Activated CD4-positive, alpha-beta memory T cell treated with anti-CD3 and anti-CD28 coated beads for 36 hours (primary cell): ENCODE measurements around the gene COL6A2. TPM values are rescaled to one million over a fixed set of nuclear protein-coding genes. Genes with fewer than 3 reads are reported as not detected.
A peak's percentile ranks its signal among the peaks of the same experiment; 100 is the strongest.

Experiments used
- CTCF ChIA-PET: fragments of 350-600 bp; sonication (Branson Sonifier 250); formaldehyde crosslinking; loops from one replicate; lab custom pipeline; 2021; ENCODE audit warnings: antibody characterized with exemption, inconsistent platforms; lab: Charles Lee
- POLR2A ChIA-PET: fragments of 350-600 bp; sonication (Branson Sonifier 250); formaldehyde crosslinking; loops from one replicate; lab custom pipeline; 2021; ENCODE audit warnings: antibody characterized with exemption; lab: Charles Lee
- DNase-seq: peaks from one replicate; pipeline ENCODE4 v3.0.0-alpha.2; 2020
- H3K27ac Mint-ChIP-seq: one replicate; pipeline ENCODE4 v1.8.0; 2021; ENCODE audit warnings: mixed read lengths
- H3K27me3 Mint-ChIP-seq: one replicate; pipeline ENCODE4 v1.8.0; 2021; ENCODE audit warnings: mixed read lengths
- H3K36me3 Mint-ChIP-seq: one replicate; pipeline ENCODE4 v1.8.0; 2021; ENCODE audit warnings: mixed read lengths
- H3K4me1 Mint-ChIP-seq: one replicate; pipeline ENCODE4 v1.8.0; 2021; ENCODE audit warnings: low read depth, mixed read lengths
- H3K4me3 Mint-ChIP-seq: one replicate; pipeline ENCODE4 v1.8.0; 2021; ENCODE audit warnings: mild to moderate bottlenecking, mixed read lengths
- H3K9me3 Mint-ChIP-seq: one replicate; pipeline ENCODE4 v1.8.0; 2021; ENCODE audit warnings: mixed read lengths
- intact Hi-C: fragments of 100-400 bp; cut with micrococcal nuclease; formaldehyde crosslinking; loops from one replicate; pipeline ENCODE4 v1.15.1; 2023
- total RNA-seq, 2 experiments: library from RNA; stranded (reverse); gene quantifications; one replicate each; pipeline ENCODE4 v1.2.3, GENCODE V29; 2021

Gene COL6A2
- total RNA-seq, 2 experiments from 2014 or later, result 4.3 to 4.8 TPM

- peaks cover 1% of the 10 kb centered on the region for H3K27me3 Mint-ChIP-seq
- CTCF ChIA-PET, result no interaction called here
- peaks cover 16% of the 10 kb centered on the region for H3K9me3 Mint-ChIP-seq
- peak; percentile 2 for DNase-seq
- no peak overlapping the region for H3K4me3 Mint-ChIP-seq
- no peaks in the 10 kb centered on the region for H3K4me1 Mint-ChIP-seq
- peaks cover 4% of the 10 kb centered on the region for H3K36me3 Mint-ChIP-seq
- no peak overlapping the region for H3K27ac Mint-ChIP-seq
- POLR2A ChIA-PET, result no interaction called here
- intact Hi-C loops, result no loop called here
These were observed 11.7 kb downstream of the COL6A2 start for GRCh38 chr21:46109313-46110221.

- Mint-ChIP-seq H3K36me3 (peaks cover 4% of the 10 kb centered on the region), H3K4me1 (no peaks in the 10 kb centered on the region), H3K27ac (no peak overlapping the region), H3K27me3 (peaks cover 1% of the 10 kb centered on the region), H3K9me3 (peaks cover 16% of the 10 kb centered on the region), H3K4me3 (no peak overlapping the region)
- peak; percentile 4 for DNase-seq
- ChIA-PET CTCF (no interaction called here), POLR2A (no interaction called here)
- intact Hi-C loops, result no loop called here
These were observed 12.7 kb downstream of the COL6A2 start for GRCh38 chr21:46110499-46111192.

- intact Hi-C loops, result no loop called here
- POLR2A ChIA-PET, result no interaction called here
- Mint-ChIP-seq H3K4me3 (no peak overlapping the region), H3K36me3 (peaks cover 4% of the 10 kb centered on the region), H3K27me3 (peaks cover 1% of the 10 kb centered on the region), H3K4me1 (no peaks in the 10 kb centered on the region), H3K9me3 (peaks cover 16% of the 10 kb centered on the region), H3K27ac (no peak overlapping the region)
- DNase-seq, result no peak
- CTCF ChIA-PET, result no interaction called here
These were observed 13.3 kb downstream of the COL6A2 start for GRCh38 chr21:46111193-46111571.

GRCh38 chr21:46111857-46112724 lies 14.2 kb downstream of the COL6A2 start:
- no peak overlapping the region for H3K4me3 Mint-ChIP-seq
- no peaks in the 10 kb centered on the region for H3K4me1 Mint-ChIP-seq
- intact Hi-C loops, result no loop called here
- POLR2A ChIA-PET, result no interaction called here
- H3K36me3 Mint-ChIP-seq, result peaks cover 4% of the 10 kb centered on the region
- H3K27me3 Mint-ChIP-seq, result no peaks in the 10 kb centered on the region
- H3K27ac Mint-ChIP-seq, result no peak overlapping the region
- CTCF ChIA-PET, result no interaction called here
- peak; percentile 5 for DNase-seq
- peaks cover 15% of the 10 kb centered on the region for H3K9me3 Mint-ChIP-seq

GRCh38 chr21:46112725-46113215 lies 14.9 kb downstream of the COL6A2 start:
- CTCF ChIA-PET, result no interaction called here
- POLR2A ChIA-PET, result no interaction called here
- intact Hi-C loops, result no loop called here
- Mint-ChIP-seq H3K27ac (no peak overlapping the region), H3K9me3 (peaks cover 9% of the 10 kb centered on the region), H3K36me3 (no peaks in the 10 kb centered on the region), H3K4me3 (no peak overlapping the region), H3K4me1 (no peaks in the 10 kb centered on the region), H3K27me3 (no peaks in the 10 kb centered on the region)
- peak; percentile 1 for DNase-seq

GRCh38 chr21:46113497-46114176 lies 15.7 kb downstream of the COL6A2 start:
- CTCF ChIA-PET, result no interaction called here
- intact Hi-C loops, result no loop called here
- POLR2A ChIA-PET, result no interaction called here
- peak; percentile 2 for DNase-seq
- H3K36me3 Mint-ChIP-seq, result no peaks in the 10 kb centered on the region
- no peaks in the 10 kb centered on the region for H3K4me1 Mint-ChIP-seq
- peaks cover under 1% of the 10 kb centered on the region for H3K9me3 Mint-ChIP-seq
- no peaks in the 10 kb centered on the region for H3K27me3 Mint-ChIP-seq
- H3K27ac Mint-ChIP-seq, result no peak overlapping the region
- no peak overlapping the region for H3K4me3 Mint-ChIP-seq

- H3K4me3 Mint-ChIP-seq, result no peak overlapping the region
- H3K4me1 Mint-ChIP-seq, result no peaks in the 10 kb centered on the region
- H3K9me3 Mint-ChIP-seq, result no peaks in the 10 kb centered on the region
- POLR2A ChIA-PET, result no interaction called here
- H3K27me3 Mint-ChIP-seq, result no peaks in the 10 kb centered on the region
- no peak for DNase-seq
- H3K36me3 Mint-ChIP-seq, result no peaks in the 10 kb centered on the region
- intact Hi-C loops, result no loop called here
- CTCF ChIA-PET, result no interaction called here
- no peak overlapping the region for H3K27ac Mint-ChIP-seq
These were observed 17.1 kb downstream of the COL6A2 start for GRCh38 chr21:46114963-46115362.

GRCh38 chr21:46115441-46116188 lies 17.7 kb downstream of the COL6A2 start:
- ChIA-PET CTCF (no interaction called here), POLR2A (no interaction called here)
- Mint-ChIP-seq H3K27me3 (no peaks in the 10 kb centered on the region), H3K4me3 (no peak overlapping the region), H3K9me3 (no peaks in the 10 kb centered on the region), H3K36me3 (no peaks in the 10 kb centered on the region), H3K27ac (no peak overlapping the region), H3K4me1 (no peaks in the 10 kb centered on the region)
- DNase-seq, result no peak
- intact Hi-C loops, result no loop called here

- ChIA-PET POLR2A (no interaction called here), CTCF (no interaction called here)
- H3K4me1 Mint-ChIP-seq, result no peaks in the 10 kb centered on the region
- DNase-seq, result no peak
- H3K27ac Mint-ChIP-seq, result no peak overlapping the region
- H3K27me3 Mint-ChIP-seq, result no peaks in the 10 kb centered on the region
- H3K36me3 Mint-ChIP-seq, result no peaks in the 10 kb centered on the region
- no peaks in the 10 kb centered on the region for H3K9me3 Mint-ChIP-seq
- intact Hi-C loops, result no loop called here
- no peak overlapping the region for H3K4me3 Mint-ChIP-seq
These were observed 18.4 kb downstream of the COL6A2 start for GRCh38 chr21:46116189-46116775.

- ChIA-PET POLR2A (no interaction called here), CTCF (no interaction called here)
- Mint-ChIP-seq H3K27me3 (no peaks in the 10 kb centered on the region), H3K9me3 (no peaks in the 10 kb centered on the region), H3K4me3 (no peak overlapping the region), H3K4me1 (no peaks in the 10 kb centered on the region), H3K36me3 (no peaks in the 10 kb centered on the region), H3K27ac (no peak overlapping the region)
- intact Hi-C loops, result no loop called here
- no peak for DNase-seq
These were observed 19.1 kb downstream of the COL6A2 start for GRCh38 chr21:46116776-46117585.
